Endothelial cell of hepatic sinusoid (primary cell): ENCODE measurements around the gene ACP5.

Experiments used
- in situ Hi-C: cut with HindIII; loops from 2 replicates; pipeline ENCODE4 v1.10.0; 2017; ENCODE audit warnings: low sequenced_read_pairs

The ACP5 gene

DNA sequence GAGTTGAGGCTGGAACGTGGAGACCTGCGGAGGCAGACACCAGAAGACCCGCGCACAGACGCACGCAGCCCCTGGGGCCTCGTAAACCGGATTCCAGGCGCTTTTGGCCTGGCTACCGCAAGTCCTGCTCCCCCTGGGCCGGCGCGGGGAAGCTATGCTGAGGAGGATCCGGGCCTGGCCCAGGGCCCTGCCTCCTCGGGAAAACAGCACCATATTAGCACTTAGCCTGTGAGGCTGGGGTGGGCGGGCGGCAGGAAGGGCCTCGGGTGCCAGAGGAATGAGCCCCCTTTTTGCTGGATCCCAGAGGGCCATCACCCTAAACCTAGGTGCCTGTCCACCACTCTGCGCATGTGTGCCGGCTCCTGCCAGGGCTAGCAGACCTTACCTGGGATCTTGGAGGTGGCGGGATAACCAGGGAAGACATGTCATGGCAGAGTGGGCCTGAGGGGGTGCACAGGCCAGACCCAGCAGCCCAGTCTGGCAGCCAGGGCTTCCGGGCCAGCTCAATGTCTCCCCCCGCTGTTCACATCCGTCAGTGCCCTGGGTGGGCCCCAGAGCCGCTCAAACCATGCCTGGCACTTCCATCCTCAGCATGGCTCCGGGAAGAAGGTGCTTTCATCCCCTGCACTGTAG lies 25.7 kb downstream of the ACP5 start:
- in situ Hi-C loops = loop anchor here (25.0 kb wide), 1 partner anchor 239 kb away; no protein-coding TSS in a partner anchor

DNA sequence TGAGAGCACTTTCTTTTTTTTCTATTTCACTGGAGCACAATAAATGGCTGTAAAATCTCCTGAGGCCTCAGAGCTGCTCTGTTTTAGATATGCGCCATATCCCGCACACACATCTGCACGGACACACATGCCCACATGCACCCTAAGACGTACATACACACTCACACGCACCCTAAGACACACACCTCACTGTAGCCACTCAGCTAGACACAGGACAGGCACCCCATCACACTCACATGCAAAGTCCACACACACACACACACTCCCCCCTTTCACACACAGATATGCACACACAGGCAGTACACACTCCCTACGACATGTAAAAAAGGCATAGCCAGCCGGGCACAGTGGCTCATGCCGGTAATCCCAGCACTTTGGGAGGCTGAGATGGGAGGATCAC lies 27.2 kb downstream of the ACP5 start:
- in situ Hi-C loops = loop anchor here (25.0 kb wide), 1 partner anchor 238 kb away; no protein-coding TSS in a partner anchor

DNA sequence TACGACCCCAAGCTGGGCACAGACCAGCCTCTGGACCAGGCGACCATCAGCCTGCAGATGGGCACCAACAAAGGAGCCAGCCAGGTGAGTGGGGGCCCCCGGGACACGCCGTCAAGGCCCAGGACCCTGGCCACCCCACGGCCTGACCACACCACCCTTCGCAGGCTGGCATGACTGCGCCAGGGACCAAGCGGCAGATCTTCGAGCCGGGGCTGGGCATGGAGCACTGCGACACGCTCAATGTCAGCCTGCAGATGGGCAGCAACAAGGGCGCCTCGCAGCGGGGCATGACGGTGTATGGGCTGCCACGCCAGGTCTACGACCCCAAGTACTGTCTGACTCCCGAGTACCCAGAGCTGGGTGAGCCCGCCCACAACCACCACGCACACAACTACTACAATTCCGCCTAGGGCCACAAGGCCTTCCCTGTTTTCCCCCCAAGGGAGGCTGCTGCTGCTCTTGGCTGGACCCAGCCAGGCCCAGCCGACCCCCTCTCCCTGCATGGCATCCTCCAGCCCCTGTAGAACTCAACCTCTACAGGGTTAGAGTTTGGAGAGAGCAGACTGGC lies 28.0 kb downstream of the ACP5 start:
- in situ Hi-C loops = no loop called here

DNA sequence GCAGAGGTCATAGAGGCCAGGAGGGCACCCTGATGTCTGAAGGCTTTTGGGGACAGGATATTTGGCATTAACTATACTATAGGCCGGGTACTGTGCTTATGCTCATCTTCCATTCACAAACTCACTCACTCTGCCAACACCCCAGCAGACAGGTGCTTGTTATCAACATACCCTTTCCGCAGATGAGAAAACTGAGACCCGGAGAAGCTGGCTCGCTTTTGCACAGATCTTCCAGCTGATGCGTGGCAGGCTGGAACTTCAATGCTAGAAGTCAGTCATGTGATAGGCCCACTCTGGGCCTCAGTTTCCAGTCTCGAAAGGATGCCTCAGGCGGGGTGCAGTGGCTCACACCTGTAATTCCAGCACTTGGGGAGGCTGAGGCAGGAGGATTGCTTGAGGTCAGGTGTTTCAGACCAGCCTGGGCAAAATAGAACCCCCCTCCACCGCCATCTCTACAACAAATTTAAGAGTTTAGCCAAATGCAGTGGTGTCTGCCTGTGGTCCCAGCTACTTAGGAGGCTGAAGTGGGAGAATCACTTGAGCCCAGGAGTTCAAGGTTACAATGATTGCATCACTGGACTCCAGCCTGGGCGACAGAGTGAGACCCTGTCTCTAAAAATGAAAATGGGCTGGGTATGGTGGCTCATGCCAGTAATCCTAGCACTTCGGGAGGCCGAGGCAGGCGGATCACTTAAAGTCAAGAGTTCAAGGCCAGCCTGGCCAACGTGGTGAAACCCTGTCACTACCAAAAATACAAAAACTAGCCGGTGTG lies 29.3 kb downstream of the ACP5 start:
- in situ Hi-C loops = no loop called here

DNA sequence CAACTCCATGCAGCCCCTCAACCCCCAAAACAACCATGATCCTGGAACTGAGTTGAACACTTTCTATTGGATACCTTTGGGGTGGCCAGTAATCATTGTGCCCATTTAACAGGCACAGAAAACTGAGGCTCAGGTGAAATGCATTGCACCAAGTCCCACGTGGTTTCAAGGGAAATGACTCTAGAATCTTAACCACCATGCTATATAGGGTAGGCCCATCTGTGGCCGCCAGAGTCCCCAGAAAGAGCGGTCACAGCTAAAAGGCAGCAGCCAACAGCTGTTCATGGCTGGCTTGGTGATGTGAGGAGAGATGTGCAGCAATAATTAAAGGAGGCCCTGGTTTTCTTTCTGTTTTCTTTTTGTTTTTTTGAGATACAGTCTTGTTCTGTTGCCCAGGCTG lies 36.2 kb downstream of the ACP5 start:
- in situ Hi-C loops = no loop called here

DNA sequence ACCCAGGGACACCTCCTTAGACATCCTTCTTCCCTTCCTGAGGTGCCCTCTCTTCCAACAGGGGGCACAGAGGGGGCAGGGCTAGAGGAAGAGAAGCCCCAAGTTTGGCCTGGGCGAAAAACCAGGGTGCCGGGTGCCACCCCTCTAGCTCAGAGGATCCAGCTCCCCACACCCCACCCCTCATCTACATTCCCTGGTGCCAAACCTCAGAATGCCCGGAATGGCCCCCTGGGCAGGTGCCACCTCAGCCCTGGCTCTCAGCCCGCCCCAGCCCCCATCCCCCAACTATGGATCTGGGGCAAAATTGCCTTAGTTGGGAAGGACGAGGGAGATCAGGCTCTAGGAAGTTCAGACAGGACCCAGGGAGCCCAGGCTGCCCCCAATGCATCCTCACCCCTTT lies 36.8 kb downstream of the ACP5 start:
- in situ Hi-C loops = no loop called here

DNA sequence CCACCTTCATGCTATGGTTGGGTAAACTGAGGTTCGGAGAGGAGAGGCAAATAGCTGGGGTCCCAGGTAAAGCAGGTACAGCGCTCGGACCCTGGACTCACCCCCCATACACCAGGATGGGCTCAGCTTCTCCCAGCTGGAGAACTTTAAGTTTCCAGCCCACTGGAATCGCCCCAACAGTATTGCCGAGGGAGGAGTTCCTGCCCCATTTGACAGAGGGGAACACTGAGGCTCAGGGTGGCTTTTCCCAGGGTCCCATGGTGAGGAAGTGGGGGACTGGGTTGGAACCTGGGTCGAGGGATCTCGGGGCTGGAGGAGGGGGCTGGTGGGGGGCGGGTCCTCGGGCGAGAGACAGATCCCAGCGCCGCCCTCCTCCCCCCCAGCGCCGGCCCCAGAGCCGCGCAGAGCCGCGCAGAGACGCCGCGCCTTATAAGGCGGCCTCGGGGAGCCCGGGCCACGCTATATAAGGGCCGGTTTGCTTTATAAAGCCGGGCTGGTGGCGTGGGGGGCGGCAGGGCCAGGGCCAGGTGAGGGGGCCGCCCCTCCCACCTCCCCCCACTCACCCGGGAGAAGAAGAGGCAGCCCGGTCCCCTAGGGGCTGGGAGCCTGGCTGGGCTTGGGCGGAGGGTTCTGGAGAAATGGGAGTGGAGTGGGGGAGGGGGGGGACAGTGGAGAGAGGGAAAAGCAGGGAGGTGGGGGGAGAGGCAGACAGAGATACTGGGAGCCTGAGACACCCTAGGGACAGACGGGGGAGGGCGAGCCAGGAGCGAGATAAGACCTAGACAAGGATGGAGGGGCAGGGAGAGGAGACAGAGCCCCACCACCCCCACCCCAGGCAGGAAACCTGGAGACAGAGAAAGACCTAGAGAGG lies 37.7 kb downstream of the ACP5 start:
- in situ Hi-C loops = loop anchor here (5.0 kb wide), 1 partner anchor 43 kb away; no protein-coding TSS in a partner anchor

DNA sequence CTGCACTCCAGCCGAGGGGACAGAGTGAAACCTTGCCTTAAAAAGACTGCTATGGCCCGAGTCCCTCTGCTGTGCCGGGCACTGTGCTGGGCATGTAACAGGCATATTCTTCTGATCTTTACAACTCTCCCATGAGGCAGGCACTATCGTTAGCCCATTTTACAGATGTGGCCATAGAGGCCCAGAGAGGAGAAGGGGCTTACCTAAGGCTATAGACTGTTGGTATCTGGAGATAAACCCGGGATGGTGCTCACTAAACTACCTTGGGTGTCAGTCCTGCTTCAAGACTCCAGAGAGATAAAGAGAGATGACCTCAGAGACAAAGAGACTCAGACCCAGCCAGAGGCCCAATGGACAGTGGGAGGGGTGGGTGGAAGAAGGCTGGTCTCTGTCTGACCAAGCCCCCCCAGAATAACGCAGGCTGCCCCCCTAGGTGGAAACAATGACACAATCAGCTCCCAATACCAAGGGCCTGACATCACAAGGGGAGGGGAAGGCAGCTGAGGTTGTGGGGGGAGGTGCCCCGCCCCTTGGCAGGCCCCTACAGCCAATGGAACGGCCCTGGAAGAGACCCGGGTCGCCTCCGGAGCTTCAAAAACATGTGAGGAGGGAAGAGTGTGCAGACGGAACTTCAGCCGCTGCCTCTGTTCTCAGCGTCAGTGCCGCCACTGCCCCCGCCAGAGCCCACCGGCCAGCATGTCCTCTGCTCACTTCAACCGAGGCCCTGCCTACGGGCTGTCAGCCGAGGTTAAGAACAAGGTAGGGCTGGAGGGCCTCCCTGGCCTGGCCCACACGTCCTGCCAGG lies 39.0 kb downstream of the ACP5 start, which contains the start of gene CNN1:
TSS of gene CNN1 (plus strand) at position 620 of the 805 bp plus-strand sequence. CDS start at position 697, 77 bp downstream.
- in situ Hi-C loops = loop anchor here (5.0 kb wide), 1 partner anchor 44 kb away; no protein-coding TSS in a partner anchor

DNA sequence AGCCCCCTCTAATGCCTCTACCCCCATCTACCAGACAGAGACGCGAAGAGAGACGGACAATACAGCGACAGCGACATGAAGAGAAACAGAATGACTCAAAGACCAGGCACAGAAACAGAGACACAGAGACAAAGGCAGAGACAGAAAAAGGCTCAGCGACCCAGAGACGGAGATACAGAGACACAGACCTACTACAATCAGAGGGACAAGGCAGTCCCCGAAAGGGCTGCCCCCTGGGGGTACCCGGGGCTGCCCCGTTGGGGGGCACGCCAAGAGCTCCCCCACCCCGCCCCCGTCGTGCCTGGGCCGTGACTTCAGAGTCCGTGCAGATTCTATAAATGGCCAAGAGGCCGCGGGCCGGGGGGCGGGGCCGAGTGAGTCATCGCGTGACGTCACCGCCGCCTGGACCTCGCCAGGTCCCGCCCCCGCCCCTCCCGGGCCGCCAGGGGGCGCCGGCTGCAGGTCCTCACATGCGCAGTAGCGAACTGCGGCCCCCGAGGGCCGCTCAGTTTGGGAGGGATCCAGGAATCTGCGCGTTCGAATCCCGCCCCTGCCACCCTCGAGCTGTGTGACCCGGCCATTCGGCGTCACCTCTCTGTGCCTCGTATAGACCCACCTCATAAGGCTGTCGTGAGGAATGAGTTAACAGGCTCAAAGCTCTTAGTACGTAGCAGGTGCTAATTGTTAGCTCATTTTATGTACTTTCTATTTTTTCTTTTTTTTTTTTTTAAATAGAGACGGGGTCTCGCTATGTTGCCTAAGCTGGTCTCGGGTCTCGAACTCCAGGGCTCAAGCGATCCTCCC lies 41.5 kb downstream of the ACP5 start:
- in situ Hi-C loops = loop anchor here (5.0 kb wide), 1 partner anchor 46 kb away; no protein-coding TSS in a partner anchor

DNA sequence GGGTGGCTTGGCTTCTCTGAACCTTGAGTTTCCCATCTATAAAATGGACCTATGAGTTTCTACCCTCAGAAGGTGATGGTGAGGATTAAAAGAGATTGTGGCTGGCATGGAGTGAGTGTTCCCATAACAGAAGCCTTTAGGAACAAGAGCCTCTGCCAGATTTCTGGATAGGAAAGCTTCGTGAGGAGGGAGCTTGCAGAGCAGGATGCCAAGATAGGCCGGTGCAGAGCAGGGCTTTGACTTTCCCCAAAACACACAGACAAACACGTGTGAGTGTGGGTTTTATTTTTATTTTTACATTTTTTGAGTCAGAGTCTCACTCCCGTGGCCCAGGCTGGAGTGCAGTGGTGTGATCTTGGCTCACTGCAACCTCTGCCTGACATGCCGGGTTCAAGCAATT lies 42.5 kb downstream of the ACP5 start:
- in situ Hi-C loops = loop anchor here (5.0 kb wide), 1 partner anchor 47 kb away; no protein-coding TSS in a partner anchor

DNA sequence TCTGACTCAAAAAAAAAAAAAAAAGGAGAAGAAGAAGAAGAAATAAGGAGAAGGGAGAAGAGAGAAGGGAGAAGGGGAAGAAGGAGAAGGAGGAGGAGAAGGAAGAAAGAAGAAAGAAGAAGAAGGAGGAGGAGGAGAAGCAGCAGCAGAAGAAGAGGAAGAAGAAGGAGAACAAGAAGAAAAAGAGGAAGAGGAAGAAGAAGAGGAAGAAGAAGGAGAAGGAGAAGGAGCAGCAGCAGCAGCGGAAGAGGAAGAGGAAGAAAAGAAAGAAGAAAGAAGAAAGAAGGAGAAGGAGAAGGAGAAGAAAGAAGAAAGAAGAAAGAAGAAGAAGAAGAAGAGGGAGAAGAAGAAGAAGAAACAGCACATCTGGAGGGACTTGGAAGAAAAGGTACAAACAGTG lies 42.9 kb downstream of the ACP5 start:
- in situ Hi-C loops = no loop called here

DNA sequence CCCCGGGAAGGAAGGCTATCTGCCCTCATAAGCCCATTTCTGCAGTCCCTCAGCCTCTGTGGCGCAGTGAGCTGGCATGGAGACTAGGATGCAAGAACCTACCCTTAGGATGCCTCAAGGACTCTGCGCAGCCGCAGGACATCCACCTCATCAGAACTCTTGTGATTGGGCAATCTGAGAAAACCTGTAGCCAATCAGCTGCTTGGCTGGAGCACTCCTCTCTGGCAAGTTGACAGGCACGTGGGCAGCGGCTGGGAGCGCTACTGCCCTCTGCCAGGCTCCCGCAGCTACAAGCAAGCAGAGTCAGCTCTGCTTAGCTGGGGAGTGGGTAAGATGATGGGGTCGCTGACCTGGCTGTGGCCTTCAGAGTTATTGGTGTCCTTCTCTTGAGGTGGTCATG lies 47.0 kb downstream of the ACP5 start:
- in situ Hi-C loops = no loop called here

DNA sequence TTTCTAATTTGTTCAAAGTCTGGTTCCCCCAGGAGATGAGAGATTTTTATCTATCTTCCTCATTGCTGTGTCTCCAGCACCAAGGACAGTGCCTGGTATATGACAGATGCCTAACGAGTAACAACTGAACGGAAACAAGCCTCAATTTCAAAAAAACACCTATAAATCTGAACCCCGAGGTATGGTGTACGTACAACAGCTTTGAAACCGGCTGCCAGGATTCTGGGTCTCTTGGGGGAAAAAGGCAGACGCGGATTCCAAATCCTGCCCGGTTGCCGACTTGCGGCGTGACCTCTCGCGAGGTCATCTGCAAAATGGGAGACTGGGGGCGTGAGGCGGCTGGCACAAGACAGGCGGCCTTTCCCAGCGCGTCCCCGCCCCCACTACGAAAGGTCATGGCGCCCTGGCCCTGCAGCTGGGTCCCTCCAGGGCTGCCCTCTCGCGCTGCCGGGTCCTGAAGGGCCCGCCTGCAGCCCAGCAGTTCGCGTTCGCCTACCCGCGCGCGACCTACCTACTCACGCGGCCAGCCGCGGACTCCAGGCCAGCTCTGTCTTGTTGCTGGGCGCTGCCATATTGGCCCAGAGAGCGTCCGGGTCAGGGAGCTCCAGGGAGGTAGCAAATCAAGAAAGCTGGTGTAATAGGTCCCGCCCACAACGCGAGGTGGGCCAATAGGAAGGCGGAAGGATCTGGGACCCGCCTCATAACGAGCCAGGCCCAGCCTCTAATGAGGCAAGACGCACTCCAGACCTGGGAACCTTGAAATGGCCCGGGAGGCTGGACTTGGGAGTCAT lies 48.7 kb downstream of the ACP5 start, which contains the start of gene ECSIT:
TSS of gene ECSIT (minus strand) at position 584 of the 791 bp plus-strand sequence. CDS start 9,964 bp downstream, outside the sequence.
- in situ Hi-C loops = no loop called here
